GM11168 (cell line): ENCODE measurements around the gene LYAR.
"Not testable (repeated sequence)": the region's sequence is repeated elsewhere in the genome, so short reads cannot be mapped to it uniquely, and the experiment has no call there.

Experiments used
- in situ Hi-C: fragments of 300-500 bp; cut with MboI; formaldehyde crosslinking; loops from one replicate; pipeline ENCODE4 v1.12.0; 2022; ENCODE audit warnings: low sequenced_read_pairs; ENCODE audit not compliant: unreplicated experiment

Gene LYAR

GRCh38 chr4:4269331-4269731 is 20.6 kb downstream of the LYAR start:
- in situ Hi-C loops, result no loop called here

GRCh38 chr4:4268776-4269175 is 21.2 kb downstream of the LYAR start:
- in situ Hi-C loops, result no loop called here

- in situ Hi-C loops, result no loop called here
These were observed 22.0 kb downstream of the LYAR start for GRCh38 chr4:4267981-4268380.

GRCh38 chr4:4260185-4260751 is 29.7 kb downstream of the LYAR start:
- in situ Hi-C loops, result loop anchor here (5.0 kb wide), 1 partner anchor 77 kb away; no protein-coding TSS in a partner anchor

GRCh38 chr4:4259484-4260100 is 30.4 kb downstream of the LYAR start:
- in situ Hi-C loops, result loop anchor here (5.0 kb wide), 1 partner anchor 78 kb away; no protein-coding TSS in a partner anchor

GRCh38 chr4:4257705-4258104 is 32.2 kb downstream of the LYAR start:
- in situ Hi-C loops, result not testable (repeated sequence)

GRCh38 chr4:4256799-4257198 is 33.2 kb downstream of the LYAR start:
- in situ Hi-C loops, result no loop called here

GRCh38 chr4:4254666-4255065 is 35.3 kb downstream of the LYAR start:
- in situ Hi-C loops, result no loop called here

- in situ Hi-C loops, result no loop called here
These were observed 35.8 kb downstream of the LYAR start for GRCh38 chr4:4254199-4254598.

GRCh38 chr4:4249866-4250265 is 40.1 kb downstream of the LYAR start:
- in situ Hi-C loops, result no loop called here

GRCh38 chr4:4249342-4249741 is 40.6 kb downstream of the LYAR start:
- in situ Hi-C loops, result not testable (repeated sequence)

- in situ Hi-C loops, result no loop called here
These were observed 41.1 kb downstream of the LYAR start for GRCh38 chr4:4248885-4249203.

- in situ Hi-C loops, result no loop called here
These were observed 41.7 kb downstream of the LYAR start, which contains the start of gene TMEM128 for GRCh38 chr4:4248029-4248884. TMEM128 (minus strand) TSS chr4:4248223; CDS start chr4:4248202, 21 bp downstream.

GRCh38 chr4:4247696-4248028 is 42.3 kb downstream of the LYAR start:
- in situ Hi-C loops, result no loop called here

GRCh38 chr4:4245172-4245571 is 44.8 kb downstream of the LYAR start:
- in situ Hi-C loops, result no loop called here

- in situ Hi-C loops, result not testable (repeated sequence)
These were observed 50.4 kb downstream of the LYAR start for GRCh38 chr4:4239551-4239950.

GRCh38 chr4:4233610-4234009 is 56.3 kb downstream of the LYAR start:
- in situ Hi-C loops, result no loop called here

- in situ Hi-C loops, result no loop called here
These were observed 61.6 kb downstream of the LYAR start for GRCh38 chr4:4228356-4228668.

GRCh38 chr4:4227510-4228355 is 62.2 kb downstream of the LYAR start:
- in situ Hi-C loops, result no loop called here

GRCh38 chr4:4226606-4227438 is 63.1 kb downstream of the LYAR start, which contains the start of gene OTOP1:
OTOP1 (minus strand) TSS chr4:4226929; CDS start chr4:4226864, 65 bp downstream.
- in situ Hi-C loops, result no loop called here
